Measurements from ENCODE around the gene CAMKK1.
A peak's percentile ranks its signal among the peaks of the same experiment; 100 is the strongest.

CAMKK1 gene

DNA sequence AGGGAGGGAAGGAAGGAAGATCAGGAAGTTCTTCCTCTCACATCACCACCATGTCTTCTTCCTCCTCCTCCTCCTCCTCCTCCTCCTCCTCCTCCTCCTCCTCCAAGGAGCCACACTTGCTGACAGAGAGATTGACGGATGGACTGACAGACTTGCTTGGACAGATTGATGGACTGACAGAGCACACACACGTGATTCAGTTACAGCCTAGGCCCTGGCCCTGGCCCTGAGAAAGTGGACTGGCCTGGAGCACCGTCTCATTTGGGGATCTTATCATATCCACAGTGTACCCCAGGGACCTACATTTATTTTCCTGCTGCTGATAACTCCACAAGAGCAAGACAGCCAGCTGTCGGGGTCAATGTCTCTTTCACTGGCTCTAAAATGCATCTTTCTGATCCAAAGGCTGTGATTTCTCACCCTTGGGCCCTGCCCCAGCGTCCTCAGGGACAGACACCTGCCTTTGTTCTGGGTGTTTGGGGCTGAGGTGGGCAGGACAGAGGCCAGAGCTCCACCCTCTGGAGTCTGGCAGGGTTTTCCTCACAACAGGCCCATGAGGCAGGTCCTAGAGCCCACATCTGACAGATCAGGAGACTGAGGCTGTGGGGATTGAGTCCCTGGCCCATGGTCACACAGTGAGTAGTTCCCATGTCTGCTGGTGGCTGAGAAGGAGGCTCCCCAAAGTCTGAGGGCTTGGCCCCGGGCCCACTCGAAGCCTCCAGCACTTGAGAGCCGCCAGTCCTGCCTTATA lies 25.7 kb upstream of the CAMKK1 start:
- no peak for DNase-seq (ENCODE audit: low spot score)

DNA sequence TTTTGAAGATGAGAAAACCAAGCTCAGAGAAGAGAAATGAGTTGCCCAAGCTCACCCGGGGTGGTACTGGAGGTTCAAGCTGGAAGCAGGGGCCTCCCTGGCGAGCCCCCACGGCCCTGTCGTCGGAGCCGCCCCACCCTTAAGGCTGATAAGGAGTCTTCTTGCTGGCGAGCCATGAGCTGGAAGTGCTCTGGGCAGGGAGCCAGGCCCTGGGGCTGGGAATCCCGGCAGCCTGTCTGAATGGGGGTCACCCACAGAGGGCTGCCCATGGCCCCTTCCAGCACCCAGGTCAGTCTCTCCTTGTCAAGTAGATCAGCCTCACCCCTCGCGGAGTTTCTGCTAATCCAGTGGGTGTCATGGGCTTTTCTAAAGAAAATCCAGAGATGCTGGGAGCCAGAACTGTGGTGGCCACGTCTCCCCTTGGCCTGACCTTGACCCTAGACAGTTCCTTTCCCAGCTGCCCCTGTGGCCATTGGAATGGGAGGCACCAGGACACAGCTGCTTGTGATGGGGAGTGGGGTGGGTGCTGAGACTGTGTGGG lies 24.6 kb upstream of the CAMKK1 start:
- no peak for DNase-seq (ENCODE audit: low spot score)

GRCh38 chr17:3916825-3917224 lies 24.0 kb upstream of the CAMKK1 start:
- no peak for DNase-seq (ENCODE audit: low spot score)

- no peak for DNase-seq (ENCODE audit: low spot score)
Measured at GRCh38 chr17:3915995-3916696, 23.3 kb upstream of the CAMKK1 start, which contains the start of gene P2RX1. TSS of gene P2RX1 (minus strand) at chr17:3916465. CDS start at chr17:3916225, 240 bp downstream.

- no peak for DNase-seq (ENCODE audit: low spot score)
Measured at GRCh38 chr17:3915581-3915994, 22.7 kb upstream of the CAMKK1 start.

DNA sequence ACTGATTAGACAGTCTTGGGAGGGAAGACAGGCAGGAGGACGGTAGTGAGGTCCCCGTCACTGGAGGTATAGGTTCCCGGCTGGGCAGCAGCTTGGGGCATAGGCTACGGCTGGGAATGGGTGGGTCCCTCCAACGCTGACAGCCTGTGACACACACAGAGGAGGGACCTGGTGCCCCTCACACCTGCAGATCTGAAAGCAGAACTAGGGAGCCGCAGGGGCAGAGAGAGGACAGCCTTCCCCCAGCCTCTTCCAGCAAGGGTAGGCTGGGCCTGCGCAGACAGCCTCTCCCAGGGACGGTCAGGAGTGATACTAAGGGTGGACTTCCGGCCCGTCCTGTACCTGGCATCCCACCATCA lies 21.4 kb upstream of the CAMKK1 start:
- DNase-seq (ENCODE audit: low spot score), result no peak

DNA sequence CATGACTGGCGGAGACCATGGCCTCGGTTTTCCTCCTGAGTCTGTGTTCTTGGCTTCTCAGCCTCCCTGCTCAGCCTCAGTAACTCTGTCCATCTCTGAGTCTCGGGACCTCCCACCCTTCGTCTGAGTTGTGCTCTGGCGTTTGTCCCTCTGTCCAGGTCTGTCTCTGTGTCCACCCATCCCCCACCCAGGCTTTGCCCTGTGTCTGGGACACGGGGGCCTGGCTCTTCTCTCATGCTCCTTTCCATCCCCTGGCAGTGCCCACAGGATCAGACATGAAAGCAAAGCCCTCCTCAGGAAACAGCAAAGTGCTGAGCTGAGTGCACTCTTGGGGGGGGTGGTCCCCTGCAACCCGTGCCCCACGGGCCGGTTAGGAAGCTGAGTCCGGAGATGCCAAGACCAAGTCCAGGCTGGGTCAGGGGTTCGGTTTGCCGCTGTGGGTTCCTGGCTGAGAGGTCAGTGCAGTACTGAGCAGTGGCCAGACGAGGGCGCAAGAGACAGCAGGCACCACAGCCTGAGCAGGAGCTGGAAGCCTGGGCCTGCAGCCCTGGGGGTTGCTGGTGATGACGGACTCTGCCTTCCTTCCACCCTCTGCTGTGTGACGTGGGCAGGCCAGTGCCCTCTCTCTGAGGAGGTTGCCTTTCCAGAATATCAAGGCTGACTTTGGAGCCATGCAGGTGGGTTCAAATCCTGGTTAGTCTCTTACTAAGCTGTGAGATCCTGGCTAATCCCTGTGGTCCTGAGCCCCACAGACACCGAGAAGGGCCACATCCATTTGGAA lies 20.9 kb upstream of the CAMKK1 start:
- peak; percentile 68 for DNase-seq (ENCODE audit: low spot score)

- no peak for DNase-seq (ENCODE audit: low spot score)
Measured at GRCh38 chr17:3912827-3913226, 20.0 kb upstream of the CAMKK1 start.

DNA sequence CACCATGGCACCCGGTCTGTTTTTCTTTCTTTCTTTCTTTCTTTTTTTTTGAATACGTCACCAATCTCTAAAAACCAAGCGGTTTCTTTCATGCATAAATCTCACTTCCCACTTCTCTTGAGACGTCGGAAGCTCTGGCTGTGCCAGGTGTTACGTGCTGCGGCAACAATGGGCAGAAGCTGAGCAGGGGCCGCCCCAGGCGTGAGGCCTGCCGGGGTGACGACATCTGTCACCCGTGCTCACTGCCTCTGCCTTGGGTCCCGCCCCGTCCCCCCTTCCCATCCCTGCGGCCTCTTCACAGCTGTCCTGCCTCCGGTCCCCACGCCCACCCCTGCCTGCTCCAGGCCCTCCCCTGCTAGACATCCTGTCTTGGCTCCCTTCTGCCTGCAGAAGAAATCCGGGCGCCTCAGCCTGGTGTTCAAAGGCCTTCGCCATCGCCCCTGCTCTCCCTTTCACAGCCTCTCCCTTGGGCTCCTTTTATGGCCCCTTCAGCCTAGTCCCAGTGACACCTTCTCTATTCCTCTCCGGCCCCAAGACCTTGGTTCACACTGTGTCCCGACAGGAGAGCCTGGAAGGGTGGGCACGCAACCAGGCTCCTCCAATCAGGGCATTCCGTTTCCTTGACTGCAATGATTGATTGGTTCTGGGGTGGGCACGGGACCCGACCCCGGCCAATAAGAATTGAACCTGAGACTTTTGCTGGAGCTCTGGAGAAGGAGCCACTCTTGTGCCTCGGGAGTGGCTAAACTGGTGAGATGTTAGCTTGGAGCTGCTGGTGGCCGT lies 18.6 kb upstream of the CAMKK1 start:
- DNase-seq (ENCODE audit: low spot score), result no peak

DNA sequence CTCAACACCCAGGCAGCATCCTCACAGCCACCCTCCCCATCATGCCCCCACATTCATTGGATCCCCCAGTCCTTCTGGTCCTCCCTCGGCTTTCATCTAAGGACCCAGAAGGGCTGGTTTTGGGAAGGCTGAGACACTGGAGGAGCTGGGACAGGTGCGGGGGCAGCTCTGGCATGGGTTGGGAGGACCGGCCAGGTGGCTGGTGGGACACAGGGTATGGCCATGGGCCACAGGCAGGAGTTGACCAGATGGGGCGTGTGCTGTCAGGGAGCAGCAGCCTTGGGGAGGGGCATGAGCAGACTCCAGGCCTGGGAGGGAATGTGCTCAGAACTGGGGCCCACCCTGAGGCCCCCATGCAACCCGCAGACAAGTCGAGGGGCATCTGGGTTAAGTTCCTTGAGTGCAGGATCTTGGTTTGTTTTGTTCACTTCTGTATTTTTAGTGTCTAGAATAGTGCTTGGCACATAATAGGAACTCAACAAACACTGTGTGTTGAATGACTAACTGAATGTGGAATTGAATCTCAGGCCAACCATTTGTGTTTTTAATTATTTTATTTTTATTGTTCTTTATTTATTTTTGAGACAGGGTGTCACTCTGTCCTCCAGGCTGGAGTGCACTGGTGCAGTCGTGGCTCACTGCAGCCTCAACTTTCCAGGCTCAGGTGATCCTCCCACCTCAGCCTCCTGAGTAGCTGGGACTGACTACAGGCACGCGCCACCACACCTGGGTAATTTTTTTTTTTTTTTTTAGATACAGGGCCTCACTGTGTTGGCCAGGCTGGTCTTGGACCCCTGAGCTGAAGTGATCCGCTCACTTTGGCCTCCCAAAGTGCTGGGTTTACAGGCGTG lies 17.8 kb upstream of the CAMKK1 start:
- no peak for DNase-seq (ENCODE audit: low spot score)

DNA sequence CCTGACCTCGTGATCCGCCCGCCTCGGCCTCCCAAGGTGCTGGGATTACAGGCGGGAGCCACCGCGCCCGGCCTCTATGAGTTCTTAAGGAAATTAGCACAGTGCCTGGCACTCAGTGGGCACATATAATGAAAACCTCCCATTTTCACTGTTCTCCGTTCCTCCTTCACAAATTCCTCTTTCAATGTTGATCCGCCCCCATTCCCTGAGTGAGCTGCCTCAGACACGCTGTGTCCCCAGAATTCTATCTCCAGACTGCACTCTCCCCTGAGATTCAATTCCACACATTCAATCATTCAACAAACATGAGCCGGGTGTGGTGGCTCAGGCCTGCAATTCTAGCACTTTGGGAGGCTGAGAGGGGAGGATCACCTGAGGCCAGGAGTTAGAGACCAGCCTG lies 16.4 kb upstream of the CAMKK1 start:
- no peak for DNase-seq (ENCODE audit: low spot score)

DNA sequence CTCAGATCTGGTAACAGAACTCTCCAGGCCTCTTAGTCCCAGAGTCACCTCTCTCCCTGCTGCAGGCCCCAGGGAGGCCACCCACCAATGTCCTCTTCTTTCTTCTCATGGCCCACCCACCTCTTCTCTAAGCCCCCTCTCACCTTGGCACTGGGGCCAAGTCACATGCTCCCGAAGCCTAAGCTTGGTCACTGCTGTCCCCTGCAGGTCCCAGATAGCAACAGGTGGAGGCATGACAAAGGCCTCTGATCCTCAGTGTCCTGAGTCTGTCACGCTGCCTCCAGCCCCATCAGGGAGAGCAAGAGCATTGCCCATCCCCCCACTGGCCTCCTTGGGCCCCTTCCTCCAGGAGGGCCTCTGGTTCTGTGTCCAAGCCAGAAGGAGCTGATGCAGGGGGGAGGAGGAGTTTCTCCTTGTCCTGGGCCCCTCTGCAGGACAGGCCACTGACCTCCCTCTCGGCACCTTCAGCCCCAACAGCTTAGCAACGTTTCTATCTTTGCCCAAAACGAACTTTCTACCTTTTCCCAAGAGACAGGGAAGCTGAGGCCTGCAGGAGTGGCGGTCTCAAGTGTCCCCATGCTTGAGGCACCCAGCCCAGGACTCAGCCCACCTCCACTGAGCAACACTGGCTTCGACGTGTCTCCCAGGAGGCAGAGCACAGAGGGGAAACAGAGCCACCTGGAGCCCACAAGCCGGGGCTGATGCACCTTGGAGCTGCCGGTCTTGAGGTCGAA lies 14.8 kb upstream of the CAMKK1 start:
- DNase-seq (ENCODE audit: low spot score), result no peak

- DNase-seq (ENCODE audit: low spot score), result no peak
Measured at GRCh38 chr17:3906881-3907280, 14.0 kb upstream of the CAMKK1 start.

DNA sequence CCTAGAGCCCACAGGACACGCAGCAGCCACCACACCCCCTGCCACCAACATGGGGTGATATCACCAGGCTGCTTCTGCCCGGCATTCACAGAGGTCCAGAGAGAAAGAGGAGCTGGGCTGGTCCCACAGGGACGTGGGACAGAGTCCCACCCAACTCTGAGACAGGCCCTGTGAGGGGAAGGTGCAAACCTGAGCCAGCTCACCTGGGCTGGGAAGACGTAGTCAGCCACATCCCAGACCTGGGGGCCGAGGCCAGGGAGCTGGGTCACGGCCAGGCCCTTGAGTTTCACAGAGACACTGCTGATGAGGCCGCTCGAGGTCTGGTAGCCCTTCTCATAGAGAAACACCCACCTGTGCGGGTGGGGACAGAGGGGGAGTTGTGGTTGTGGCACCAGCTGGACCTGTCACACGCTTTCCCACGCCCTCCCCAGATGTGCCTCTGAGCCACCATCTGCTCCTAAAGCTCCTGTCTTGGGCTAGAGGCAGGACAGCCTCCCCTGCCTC lies 12.2 kb upstream of the CAMKK1 start:
- no peak for DNase-seq (ENCODE audit: low spot score)

DNA sequence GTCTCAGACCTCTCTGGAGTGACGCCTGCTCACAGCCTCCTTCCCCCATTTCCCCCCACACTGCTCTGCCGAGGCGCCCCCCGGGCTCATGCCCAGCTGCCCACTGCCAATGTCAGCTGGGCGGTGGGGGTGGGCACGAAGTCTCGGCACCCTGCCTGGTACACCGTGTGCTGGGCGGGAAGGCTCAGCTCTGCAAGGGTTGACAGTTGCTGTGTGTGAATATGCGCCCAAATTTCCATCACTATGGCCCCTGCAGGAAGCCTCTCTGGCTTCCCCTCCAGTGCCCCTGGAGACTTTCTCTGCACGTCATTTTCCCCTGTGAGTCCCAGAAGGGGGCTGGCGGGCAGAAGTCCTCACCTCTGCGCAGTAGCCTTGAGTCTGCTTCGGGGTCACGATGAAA lies 11.6 kb upstream of the CAMKK1 start:
- no peak for DNase-seq (ENCODE audit: low spot score)

DNA sequence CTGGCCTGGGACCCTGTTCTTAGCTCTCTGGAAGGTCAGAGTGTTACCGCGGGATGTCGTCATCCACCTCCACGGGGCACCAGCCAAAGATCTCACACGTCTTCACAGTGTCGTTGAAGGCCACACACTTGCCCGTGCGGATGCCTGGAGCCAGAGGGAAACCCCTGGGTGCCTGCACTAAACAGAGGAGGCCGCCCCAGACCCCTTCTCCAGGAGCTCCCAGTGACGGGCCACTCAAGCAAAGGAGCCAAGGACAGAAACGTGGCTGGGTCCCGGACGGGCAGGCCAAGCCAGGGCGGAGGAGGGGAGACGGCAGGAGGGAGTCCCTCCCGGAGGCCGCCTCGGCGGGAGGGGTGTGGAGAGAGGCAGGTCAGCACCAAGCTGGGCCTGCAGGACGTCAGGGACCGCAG lies 11.0 kb upstream of the CAMKK1 start:
- no peak for DNase-seq (ENCODE audit: low spot score)

- DNase-seq (ENCODE audit: low spot score), result no peak
Measured at GRCh38 chr17:3903051-3903825, 10.4 kb upstream of the CAMKK1 start.

- no peak for DNase-seq (ENCODE audit: low spot score)
Measured at GRCh38 chr17:3900646-3901045, 7.8 kb upstream of the CAMKK1 start.

GRCh38 chr17:3897731-3898130 lies 4.9 kb upstream of the CAMKK1 start:
- DNase-seq (ENCODE audit: low spot score), result no peak

GRCh38 chr17:3896968-3897235 lies 4.0 kb upstream of the CAMKK1 start:
- no peak for DNase-seq (ENCODE audit: low spot score)
